Astrocyte of the hippocampus (primary cell): Measurements from ENCODE around the gene RGL1.

Experiments
- DNase-seq: peaks from one replicate; pipeline ENCODE4 v3.0.0; 2011; ENCODE audit warnings: low read depth, low spot score

RGL1 gene

DNA sequence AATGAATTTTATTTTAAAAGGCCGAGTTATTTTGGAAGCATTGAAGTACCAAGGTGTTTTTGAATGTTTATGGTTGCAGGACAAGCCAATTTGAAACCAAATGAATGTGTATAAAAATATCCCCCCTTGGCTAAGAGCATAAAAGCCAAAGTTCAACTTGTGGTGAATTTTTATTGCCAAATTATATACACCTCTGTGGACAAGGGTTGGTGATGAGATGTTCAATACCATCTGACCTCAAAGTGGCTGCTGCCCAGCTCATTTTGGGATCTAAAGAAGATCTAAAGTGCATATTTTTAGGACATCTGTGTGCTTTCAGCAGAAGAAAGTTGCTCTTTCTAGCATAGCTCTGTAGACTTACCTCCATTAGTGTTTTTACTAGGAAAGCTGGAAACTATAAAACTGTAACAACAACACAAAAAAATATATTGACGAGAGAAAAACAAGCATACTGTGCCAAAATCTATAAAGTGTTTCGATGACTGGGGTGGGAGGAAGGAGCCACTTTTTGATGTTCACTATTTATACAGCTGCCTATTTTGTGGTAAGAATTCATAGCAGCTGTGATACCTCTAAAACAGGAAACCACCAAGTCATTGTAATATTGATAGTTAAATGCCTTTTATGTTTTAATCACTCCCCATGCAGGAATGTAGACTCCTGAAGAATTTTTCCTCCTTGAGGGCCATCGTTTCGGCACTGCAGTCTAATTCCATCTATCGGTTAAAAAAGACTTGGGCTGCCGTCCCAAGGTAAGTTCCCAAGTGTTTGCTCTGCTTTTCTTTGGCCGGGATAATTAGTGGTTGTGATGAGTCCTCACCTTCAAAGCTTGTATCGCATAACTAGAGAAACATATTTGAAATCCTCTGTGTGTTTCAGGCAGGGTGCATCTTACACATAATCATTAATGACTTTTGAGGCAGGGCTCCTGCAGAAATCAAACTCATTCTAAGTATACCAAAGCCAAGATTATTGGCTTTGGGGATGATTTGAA is 83.2 kb downstream of the RGL1 start:
- DNase-seq: peak; percentile 24

DNA sequence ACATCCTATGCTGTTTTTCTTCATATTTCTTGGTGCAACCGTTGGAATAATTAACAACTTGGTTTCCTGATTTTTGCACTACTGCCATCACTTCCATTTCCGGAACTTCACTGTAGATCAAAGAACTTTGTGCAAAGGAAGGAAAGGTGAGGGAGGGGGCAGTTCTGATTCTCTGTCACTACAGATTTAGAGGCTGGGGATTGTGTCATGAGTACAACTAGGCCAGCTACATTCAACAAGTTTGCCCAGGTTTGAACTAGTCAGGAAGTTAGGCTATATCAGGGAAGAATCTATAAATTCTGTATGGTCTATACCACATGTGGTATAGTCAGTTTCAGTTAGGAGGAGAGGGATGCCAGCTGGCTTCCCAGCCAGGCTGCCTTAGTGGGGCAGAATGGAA is 84.2 kb downstream of the RGL1 start:
- DNase-seq: no peak

DNA sequence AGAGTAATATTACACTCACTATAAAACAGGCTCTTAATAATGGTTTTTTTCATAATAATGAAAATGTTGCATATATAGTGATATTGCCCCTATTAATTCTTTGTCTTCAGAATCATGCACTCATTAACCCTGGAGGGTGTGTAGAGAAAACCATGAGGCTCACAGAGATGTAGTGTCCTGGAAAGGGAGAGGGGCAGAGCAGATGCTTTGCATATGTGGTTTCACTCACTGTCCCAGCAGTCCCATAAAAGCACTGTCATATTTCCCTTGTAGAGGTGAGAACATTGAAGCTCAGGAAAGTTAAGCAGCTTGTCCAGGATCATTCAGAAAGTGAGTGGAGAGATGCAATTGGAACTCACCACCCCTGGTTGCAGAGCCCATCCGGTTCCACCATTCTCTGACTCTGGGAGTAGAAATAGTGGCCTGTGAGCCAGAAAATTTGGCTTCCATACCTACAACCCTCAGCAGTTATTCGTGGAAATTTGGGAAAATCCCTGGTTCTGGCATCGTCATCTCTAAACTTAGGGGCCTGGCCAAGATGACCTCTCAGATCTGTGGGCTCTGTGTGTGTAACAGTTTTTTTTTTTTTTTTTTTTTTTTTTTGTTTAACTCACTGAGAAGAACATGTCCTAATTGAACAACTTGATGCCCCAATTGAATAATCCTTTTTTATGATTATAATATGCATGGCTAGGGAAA is 86.4 kb downstream of the RGL1 start:
- no peak for DNase-seq

DNA sequence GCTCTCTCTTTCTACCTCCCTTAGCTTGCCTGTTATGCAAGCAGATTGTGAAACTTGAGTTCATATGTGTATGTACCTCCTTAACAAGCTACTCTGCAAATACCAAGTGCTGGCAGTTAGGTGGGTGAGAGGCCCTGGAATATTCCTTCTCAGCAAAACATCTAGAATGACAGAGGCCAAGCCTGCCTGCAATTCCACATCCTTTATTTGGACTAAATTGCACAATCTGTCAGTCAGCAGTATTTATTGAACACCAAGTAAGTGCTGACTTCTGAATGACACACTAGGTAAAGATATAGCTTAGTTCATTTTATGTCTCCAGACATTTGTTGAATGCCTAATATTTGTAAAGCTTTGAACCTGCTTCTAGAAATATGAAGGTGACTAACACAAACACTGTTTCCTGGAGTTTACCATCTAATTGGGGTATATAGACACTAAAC is 87.5 kb downstream of the RGL1 start:
- DNase-seq: no peak

DNA sequence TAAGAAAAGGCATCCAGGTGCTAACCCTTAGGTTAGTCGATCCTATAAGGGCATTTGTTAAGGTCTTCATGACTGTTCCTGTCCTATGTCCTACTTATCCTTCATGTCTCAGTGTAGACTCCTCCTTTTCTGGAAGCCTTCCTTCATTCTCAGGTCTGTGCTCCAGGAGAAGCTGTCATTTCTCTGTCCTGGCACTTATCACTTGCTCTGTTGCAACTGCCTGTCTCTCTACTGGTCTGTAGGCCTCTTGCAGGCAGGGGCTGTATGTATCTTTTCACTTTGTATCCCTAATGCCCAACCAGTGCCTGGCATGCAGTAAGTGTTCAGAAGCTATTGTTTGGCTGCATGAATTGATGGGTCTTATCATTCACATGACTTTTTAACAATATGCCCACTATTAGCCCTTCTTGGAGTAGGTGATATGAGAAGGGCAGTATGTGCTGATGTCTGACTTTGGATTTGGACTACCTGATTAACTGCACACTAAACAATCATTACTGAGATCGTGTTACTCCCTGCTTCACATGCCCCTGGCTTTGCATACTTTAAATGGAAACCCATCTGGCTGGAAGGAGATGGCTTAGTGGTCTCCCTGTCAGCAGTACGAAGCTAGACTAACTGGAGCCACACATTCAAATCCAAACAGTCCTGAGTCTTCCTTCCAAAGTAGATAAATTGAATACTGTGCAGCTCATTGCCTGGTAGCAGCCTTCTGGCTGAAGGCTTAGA is 88.8 kb downstream of the RGL1 start:
- DNase-seq: no peak

DNA sequence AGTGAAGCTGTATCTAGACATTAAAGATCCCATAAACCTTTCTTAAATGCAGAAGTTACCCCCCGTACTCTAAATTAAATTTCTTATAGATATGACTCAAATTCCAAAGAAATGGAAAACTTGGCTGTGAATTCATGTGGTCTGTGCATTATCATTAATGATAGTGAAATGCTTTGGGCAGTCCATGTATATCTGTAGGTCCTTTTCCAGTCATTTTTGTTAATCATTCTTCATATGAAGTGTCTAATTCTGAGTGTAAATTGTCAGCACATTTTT is 89.3 kb downstream of the RGL1 start:
- DNase-seq: no peak

GRCh38 chr1:183896466-183897048 is 91.6 kb downstream of the RGL1 start:
- no peak for DNase-seq

DNA sequence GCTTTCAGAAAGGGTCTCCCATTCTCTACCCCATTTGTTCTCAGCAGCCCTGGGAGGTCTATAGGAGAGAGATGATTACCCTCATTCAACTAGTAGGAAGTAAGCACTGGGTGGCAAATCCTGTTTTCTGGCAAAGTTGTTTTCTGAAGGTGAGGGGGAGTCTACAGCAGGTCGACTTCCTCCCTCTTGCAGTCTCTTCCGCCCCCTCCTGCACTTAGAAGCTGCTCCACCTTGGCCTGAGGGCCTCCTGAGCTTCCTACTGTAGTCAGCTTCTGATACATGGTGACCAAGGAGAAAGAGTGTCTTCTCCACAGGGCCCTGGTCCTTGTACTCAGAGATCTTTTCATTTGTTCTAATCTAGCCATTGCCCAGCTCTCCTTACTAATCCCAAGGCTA is 93.1 kb downstream of the RGL1 start:
- no peak for DNase-seq

GRCh38 chr1:183898610-183899009 is 93.7 kb downstream of the RGL1 start:
- no peak for DNase-seq

DNA sequence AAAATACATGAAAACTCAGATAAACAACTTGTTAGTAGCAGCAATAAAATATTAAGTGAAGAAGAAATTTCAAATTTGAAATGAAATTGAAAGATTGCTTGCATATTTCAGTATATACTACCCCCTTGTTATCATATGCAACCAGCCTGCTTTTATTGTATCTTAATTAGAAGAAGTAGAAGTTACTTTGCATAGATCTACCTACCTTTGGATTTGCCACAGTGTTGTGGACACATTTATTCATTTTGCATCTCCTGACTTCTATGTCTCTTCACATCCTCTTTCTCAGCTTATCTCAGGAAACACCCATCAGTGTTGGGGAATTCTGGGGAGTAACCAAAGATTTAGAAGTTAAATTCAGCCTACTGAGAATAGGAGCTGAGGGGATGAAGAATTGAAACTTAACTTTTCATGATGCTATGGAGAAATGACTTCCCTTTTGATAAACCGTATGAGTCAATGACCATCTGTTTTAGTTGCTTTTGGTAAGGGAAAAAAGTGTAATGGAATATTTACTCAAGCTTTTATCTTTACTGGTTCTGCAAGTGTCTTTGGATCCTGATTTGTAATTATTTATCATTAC is 96.9 kb downstream of the RGL1 start:
- no peak for DNase-seq

DNA sequence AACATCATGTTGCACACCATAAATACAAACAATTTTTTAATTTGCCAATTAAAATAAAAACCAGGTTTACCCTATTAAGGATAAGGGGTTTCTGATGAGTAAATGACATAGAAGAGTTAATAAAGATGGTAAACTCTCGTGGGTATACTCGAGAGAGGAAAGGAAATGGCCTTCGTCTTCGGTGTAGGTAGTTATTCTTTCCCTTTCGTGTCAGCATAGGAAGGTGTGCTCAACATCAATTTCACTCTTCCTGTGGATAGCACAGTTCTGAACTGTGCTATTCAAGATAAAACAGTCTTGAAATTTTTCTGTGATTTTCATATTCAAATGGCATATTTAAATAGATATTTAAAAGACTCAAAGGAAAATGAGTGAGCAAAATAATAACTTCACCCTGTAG is 98.2 kb downstream of the RGL1 start:
- DNase-seq: no peak

DNA sequence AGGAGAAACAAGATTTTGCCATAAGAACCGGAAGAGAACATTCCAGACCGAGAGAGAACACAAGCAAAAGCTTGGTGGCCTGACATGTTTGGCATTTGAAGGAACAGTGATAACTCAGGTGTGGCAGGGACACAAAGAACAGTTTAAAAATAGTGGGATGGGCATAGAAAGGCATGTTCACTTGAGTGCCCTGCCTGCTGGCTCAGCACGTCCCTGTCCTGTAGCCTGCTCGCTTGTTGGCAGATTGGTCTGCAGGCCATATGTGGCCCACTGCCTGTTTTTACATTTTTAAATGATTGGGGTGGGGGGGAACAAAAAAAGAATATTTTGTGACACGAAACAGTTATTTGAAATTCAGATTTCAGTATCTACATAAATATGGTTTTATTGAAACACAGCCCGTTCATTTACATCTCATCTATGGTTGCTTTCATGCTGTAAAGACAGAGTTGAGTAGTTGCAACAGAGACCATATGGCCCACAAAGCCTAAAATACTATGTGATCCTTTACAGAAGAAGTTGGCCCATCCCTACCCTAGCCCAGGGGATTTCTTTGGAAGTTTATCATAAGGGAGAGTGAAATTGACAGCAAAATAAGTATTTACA is 100.7 kb downstream of the RGL1 start:
- DNase-seq: no peak

DNA sequence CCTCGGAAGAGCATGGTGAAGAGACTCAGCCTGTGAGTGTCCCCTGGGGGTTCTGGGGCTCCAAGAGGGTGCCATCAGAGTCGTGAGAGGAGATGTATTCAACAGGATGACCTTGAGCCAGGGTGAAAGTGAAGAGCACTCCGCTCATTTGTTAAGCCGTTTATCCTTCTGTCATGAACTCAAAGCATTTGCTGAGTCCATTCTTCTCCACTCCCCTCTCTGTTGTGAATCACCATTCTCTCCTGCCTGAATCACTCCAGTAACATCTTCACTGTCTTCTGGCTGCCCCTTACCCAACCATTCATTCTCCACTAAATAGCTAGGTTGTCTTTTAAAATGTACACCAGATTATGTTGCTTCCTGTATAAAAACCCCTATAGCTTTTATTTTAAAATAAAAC is 102.2 kb downstream of the RGL1 start:
- DNase-seq: no peak

DNA sequence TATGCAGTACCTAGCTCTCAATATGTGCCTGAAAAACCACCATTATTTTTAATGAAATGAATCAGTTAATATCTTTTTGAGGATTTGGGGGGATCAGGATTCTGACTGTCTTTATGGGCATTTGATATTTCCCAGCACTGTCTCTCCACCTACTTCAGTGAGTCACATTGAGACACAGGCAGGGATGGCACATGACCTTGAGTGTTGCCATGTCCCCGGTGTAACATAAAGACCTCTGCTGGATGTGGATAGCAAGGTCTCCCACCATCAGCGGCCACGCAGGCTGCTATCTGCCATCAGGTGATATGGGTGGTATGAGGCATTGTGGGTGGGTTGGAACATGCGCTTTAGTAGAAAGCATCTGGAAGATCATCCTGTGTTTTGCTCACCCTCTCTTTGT is 103.2 kb downstream of the RGL1 start:
- DNase-seq: no peak

GRCh38 chr1:183909672-183910071 is 104.8 kb downstream of the RGL1 start:
- DNase-seq: no peak

DNA sequence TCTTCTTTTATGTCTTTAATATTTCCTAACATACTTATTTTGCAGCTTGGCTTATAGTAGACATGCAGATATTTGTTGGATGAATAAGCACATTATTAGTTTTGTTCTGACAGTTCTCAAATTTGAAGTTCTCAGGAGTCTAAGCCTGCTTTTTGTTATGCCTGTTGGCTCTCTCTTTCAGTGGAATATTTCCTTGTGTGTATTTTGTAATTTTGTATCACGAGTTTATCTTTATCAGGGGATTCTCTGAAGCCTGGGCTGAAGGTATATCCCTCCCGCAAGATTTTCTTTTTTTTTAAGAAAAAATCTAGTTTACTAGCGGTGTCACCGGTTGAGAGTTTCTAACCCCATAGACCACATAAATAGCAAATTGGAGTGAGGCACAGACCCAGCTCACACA is 105.9 kb downstream of the RGL1 start:
- no peak for DNase-seq

DNA sequence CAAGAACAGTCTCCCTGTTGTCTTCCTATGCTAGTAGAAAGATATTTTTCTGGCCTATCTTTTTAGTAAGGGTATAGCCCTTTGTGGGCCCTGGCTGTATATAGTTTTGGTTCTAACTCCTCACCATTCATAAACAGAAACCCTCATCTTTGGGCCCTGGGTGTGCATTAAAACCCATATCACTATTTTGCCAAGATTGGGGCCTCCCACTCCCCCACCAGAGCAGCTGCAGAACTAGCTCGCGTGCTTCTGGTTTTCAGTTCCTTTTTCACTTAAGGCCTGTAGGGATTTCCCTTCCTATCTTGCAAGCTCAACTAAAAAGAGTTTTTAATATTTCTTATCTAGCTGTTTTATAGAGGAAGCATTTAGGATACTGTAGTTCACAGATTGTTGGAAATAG is 106.4 kb downstream of the RGL1 start:
- DNase-seq: no peak

GRCh38 chr1:183912265-183912886 is 107.5 kb downstream of the RGL1 start:
- no peak for DNase-seq

GRCh38 chr1:183913567-183913993 is 108.7 kb downstream of the RGL1 start:
- peak; percentile 12 for DNase-seq

DNA sequence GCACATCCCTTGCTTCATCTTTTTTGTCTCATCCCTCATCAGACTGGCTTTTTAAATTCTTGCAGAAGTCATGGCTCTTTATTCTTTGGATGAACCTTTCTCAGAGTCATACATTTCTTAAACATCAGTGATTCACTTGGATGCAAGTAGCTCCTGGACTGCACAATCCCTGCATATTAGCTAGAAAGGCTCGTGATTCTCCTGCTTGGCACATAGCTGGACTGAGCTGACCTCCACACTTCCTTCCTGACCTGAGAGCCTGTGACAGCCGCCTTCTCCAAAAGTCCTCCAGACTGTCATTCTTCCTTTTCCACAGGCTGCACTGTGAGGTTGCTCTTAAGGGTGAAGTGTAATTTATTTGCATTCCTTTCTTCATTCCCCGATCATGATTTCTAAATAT is 109.4 kb downstream of the RGL1 start:
- DNase-seq: no peak

GRCh38 chr1:183914891-183915290 is 110.0 kb downstream of the RGL1 start:
- no peak for DNase-seq
